ENCODE measurements around the gene NDOR1.

The NDOR1 gene

GRCh38 chr9:137167747-137168572 lies 37.5 kb upstream of the NDOR1 start:
- no peak for DNase-seq

DNA sequence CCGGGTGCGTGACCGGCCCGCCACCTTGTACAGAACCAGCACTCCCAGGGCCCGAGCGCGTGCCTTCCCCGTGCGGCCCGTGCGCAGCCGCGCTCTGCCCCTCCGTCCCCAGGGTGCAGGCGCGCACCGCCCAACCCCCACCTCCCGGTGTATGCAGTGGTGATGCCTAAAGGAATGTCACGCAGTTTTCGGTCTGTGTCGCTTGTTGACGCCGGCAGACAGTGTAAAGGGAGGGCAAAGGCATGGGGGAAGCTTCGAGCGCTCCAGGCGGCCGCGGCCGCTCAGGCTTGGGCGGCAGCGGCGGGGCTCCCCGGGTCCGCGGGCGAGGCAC lies 37.0 kb upstream of the NDOR1 start:
- no peak for DNase-seq

DNA sequence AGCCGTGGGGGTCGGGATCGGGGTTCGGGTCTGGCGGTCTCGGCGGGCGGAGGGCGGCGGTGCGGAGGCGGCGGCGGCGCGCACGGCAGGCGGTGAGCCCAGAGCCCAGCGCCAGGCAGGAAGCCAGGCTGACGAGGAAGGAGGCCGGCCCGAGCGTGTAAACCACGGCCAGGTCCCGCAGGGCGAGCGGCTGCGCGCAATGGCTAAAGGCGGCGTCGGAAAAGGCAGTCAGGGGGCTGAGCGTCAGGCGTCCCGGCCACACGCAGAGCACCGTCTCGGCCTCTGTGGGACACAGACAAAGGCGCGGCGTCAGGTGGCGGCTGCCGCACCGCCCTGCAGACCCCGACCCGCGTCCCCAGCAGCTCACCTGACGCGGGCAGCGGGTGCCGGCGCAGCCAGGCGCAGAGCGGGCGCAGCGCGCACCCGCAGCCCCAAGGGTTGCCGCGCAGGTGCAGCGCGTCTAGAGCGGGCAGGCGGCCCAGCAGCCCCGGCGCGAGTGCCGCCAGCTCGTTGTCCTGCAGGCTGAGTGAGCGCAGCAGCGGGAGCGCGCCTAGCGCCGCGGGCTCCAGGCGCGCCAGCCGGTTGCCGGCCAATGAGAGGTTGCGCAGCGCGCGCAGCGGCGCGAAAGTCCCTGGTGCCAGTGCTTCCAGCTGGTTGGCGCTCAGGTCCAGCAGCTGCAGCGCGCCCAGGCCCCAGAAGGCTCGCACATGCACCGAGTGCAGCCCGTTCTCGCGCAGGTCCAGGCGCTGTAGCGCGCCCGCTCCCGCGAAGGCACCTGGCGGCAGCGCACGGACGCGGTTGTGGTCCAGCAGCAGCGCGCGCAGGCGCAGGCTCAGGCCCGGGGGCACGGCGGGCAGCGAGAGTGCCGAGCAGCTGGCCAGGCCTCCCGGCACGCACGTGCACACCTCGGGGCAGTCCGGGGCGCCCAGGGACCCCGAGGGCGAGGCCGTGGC lies 36.3 kb upstream of the NDOR1 start:
- DNase-seq: no peak

DNA sequence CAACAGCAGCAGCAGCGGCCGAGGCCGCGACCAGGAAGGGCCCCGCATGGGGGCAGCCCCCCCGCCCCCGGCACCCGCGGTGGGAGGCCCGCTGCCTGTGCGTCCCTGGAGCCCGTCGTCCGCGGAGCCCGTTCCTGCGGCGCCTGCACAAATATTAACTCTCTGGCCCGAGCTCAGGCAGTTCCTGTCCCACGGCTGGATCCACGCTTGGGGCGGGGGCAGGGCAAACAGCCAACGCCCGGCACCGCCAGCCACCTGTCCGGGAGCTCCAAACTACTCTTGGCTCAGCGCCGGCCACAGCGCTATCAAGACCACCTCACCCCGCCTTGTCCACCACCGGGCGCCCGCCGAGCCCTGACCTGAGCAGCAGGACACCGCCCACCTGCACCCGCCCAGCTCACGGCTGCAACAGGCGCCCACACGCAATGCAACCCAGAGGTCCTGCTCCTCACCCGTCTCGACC lies 35.6 kb upstream of the NDOR1 start, which contains the start of gene LRRC26:
Gene LRRC26 (minus strand): TSS at position 156 of the 463 bp plus-strand sequence. CDS start 108 bp downstream, at position 48.
- DNase-seq: no peak

DNA sequence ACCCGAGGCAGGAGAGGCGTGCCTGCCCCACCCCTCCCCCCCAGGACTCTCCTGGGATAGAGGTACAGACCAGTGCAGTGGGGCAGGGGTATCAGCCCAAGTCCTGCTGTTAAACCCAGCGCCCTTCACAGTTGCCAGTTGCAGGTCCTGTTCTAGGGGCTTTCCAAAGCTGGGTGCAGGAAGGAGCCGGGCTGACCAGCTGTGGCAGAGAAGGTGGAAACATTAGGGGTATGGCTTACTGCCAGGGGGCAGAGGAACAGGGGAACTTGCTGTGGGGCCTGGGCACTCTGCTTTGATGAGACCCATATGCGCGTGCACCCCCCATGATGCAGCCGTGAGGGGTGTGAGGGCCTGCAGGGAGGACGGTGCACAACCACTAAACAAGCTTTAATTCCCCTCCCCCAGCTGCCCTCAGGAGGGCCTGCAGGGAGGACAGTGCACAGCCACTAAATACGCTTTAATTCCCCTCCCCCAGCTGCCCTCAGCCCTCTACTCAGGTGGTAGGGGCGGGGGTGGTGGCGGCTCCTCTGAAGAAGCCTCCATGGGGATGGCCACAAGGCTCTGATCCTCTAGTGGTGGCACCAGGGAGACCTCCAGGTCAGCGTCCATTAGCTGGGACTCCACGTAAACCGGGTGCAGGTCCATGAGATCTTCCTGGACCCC lies 34.9 kb upstream of the NDOR1 start:
- DNase-seq: no peak

GRCh38 chr9:137171149-137171900 lies 34.2 kb upstream of the NDOR1 start:
- DNase-seq: no peak

- DNase-seq: no peak
Measured at GRCh38 chr9:137172901-137173795, 32.4 kb upstream of the NDOR1 start.

DNA sequence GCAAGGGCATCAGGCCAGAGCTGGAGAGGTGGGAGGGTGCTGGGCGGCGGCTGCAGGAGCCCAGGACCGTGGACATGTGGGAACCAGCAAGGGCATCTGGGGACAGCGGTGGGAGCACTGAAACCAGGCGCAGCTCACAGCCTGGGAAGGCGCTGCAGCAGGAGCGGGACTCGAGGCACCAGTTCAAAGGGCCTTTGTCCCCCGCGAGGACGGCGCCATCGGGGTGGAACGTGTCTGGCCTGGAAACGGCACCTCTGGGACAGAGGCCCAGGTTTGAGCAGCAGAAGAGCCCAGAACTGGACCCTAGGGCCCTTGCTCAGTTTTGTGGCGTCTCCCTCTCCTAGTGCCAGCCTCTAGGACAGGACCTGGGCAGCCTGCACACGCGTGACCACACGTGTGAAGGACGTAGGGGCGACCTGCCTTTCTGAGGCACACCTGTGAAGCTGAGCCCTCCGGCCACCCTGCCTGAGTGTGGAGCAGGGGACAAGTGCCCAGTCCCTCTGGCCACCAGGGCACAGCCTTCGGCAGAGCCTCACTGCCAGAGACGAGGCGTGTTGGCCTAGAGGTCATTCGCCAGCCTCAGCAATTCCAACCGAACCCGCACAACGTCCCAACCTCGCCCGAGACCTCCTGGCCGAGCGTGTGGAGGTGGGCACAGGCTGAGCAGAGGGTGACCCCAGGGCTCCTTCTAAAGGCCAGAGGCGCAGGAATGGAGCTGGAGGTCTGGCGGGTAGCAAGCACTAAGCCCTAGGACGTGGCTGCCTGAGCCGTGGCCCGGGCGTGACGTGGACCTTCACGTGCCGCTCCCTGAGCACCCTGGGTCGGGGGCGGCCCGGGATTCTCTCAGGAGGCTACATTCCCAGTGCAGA lies 31.5 kb upstream of the NDOR1 start:
- no peak for DNase-seq

DNA sequence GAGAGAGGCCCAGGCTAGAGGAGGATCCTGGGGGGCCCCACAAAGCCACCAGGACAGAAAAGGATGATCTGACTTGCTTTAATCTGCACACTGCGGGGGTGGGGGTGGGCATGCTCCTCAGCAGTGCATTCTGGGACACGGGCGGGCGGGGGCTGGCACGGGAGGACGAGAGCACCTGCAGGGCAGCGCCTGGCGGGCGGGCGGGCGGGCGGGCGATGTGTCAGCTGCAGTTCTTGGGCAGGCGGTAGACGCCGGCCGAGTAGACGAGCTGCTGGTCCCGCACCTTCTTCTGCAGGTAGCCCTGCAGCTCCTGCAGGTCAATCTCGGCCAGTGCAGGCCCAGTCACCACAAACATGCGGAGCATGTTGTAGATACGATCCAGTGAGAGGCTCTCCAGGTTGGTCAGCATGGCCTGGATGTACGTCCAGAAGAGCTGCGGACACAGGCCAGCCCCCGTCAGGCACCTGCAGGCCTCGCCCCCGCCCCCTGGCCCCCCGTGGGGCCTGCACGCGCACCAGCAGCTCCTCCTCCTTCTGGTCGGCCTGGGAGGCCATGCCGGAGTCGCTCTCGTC lies 30.7 kb upstream of the NDOR1 start:
- no peak for DNase-seq

GRCh38 chr9:137175345-137175961 lies 30.0 kb upstream of the NDOR1 start:
- DNase-seq: no peak

GRCh38 chr9:137176302-137177182 lies 29.0 kb upstream of the NDOR1 start:
- no peak for DNase-seq

GRCh38 chr9:137178201-137178938 lies 27.1 kb upstream of the NDOR1 start:
- DNase-seq: no peak

- no peak for DNase-seq
Measured at GRCh38 chr9:137178939-137179630, 26.4 kb upstream of the NDOR1 start.

- DNase-seq: no peak
Measured at GRCh38 chr9:137179761-137180160, 25.7 kb upstream of the NDOR1 start.

- no peak for DNase-seq
Measured at GRCh38 chr9:137180491-137180890, 25.0 kb upstream of the NDOR1 start.

DNA sequence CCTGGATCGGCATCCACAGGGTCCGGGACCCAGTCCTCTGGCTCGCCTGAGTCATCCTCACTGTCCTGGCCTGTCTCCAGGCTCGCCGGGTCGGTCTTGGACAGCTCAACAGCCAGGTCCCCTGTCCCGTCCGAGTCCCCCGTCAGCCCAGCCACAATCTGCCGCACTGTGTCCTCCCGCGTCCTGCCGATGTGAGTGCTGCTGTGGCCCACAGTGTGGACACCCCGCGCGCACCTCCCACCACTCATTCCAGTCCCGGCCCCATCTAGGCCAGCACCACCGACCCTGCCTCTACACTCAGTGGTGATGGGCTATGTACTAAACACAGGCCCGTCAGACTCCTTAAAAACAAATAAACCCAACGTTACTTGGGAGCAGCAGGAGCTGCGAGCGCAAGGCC lies 23.8 kb upstream of the NDOR1 start:
- no peak for DNase-seq

- DNase-seq: no peak
Measured at GRCh38 chr9:137182836-137183235, 22.7 kb upstream of the NDOR1 start.

All from stimulated activated CD4-positive, alpha-beta T cell treated with anti-CD3 and anti-CD28 coated beads, Interleukin-12 subunit alpha, Interleukin-12 subunit beta, amount 100 ng/mL, for 4 hours (primary cell).